WTC11 (cell line): ENCODE data around the gene RPH3AL. TPM values are rescaled to one million over a fixed set of nuclear protein-coding genes. Genes with fewer than 3 reads are reported as not detected.

Experiments
- ATAC-seq: fragments of 200-7000 bp; cut with Tn5 transposase; 2 replicates; pipeline ENCODE4 v1.10.0; 2021; ENCODE audit warnings: mild to moderate bottlenecking, moderate library complexity
- CTCF ChIA-PET: fragments of 300-600 bp; sonication (Branson Sonifier 250); formaldehyde crosslinking; loops from one replicate; lab custom pipeline; 2021; ENCODE audit warnings: antibody characterized with exemption; lab: Charles Lee
- POLR2A ChIA-PET: fragments of 350-600 bp; sonication (Branson Sonifier 250); formaldehyde crosslinking; loops from one replicate; lab custom pipeline; 2021; ENCODE audit warnings: antibody characterized with exemption; lab: Charles Lee
- DNase-seq: peaks from one replicate; pipeline ENCODE4 v3.0.0; 2021; ENCODE audit warnings: low spot score
- H3K27ac Mint-ChIP-seq: 2 replicates; pipeline ENCODE4 v1.8.0; 2021; ENCODE audit warnings: mixed read lengths
- H3K27me3 Mint-ChIP-seq: 2 replicates; pipeline ENCODE4 v1.8.0; 2021; ENCODE audit warnings: low read depth, mild to moderate bottlenecking, moderate library complexity, mixed read lengths
- H3K36me3 Mint-ChIP-seq: 2 replicates; pipeline ENCODE4 v1.8.0; 2021; ENCODE audit warnings: mixed read lengths
- H3K4me1 Mint-ChIP-seq: 2 replicates; pipeline ENCODE4 v1.8.0; 2022; ENCODE audit warnings: mixed read lengths
- H3K4me3 Mint-ChIP-seq: 2 replicates; pipeline ENCODE4 v1.8.0; 2021; ENCODE audit warnings: mild to moderate bottlenecking, moderate library complexity, mixed read lengths
- H3K9me3 Mint-ChIP-seq: 2 replicates; pipeline ENCODE4 v1.8.0; 2021; ENCODE audit warnings: mixed read lengths
- CBFB ChIP-seq: sonication (generic); formaldehyde crosslinking; IDR thresholded peaks from 2 replicates; pipeline ENCODE4 v1.8.1; 2022; ENCODE audit warnings: mild to moderate bottlenecking, low read depth, missing genetic modification reagents
- CREB1 ChIP-seq: sonication (generic); formaldehyde crosslinking; IDR thresholded peaks from 2 replicates; pipeline ENCODE4 v1.8.0; 2023; ENCODE audit warnings: mild to moderate bottlenecking, missing genetic modification reagents
- EMX1 ChIP-seq: fragments of 250-450 bp; sonication (Bioruptor Pico); IDR thresholded peaks from 2 replicates; pipeline ENCODE4 v1.8.0; 2021; ENCODE audit warnings: mild to moderate bottlenecking
- MYBL2 ChIP-seq: sonication (generic); formaldehyde crosslinking; IDR thresholded peaks from 2 replicates; pipeline ENCODE4 v1.8.1; 2023; ENCODE audit warnings: mild to moderate bottlenecking, moderate library complexity, missing genetic modification reagents
- NR2C2 ChIP-seq: sonication (generic); formaldehyde crosslinking; IDR thresholded peaks from 2 replicates; pipeline ENCODE4 v1.8.0; 2022; ENCODE audit warnings: mild to moderate bottlenecking, missing genetic modification reagents
- RELA ChIP-seq: sonication (generic); formaldehyde crosslinking; IDR thresholded peaks from 2 replicates; pipeline ENCODE4 v1.8.1; 2022; ENCODE audit warnings: missing genetic modification reagents, mild to moderate bottlenecking, borderline replicate concordance
- TP53 ChIP-seq: sonication (generic); formaldehyde crosslinking; IDR thresholded peaks from 2 replicates; pipeline ENCODE4 v1.8.1; 2023; ENCODE audit warnings: mild to moderate bottlenecking, missing genetic modification reagents
- ZNF138 ChIP-seq: sonication (generic); formaldehyde crosslinking; conservative IDR thresholded peaks from 2 replicates; pipeline ENCODE4 v1.8.1; 2022; ENCODE audit warnings: mild to moderate bottlenecking, moderate library complexity, missing genetic modification reagents
- ZNF423 ChIP-seq: fragments of 250-450 bp; sonication (Bioruptor Pico); IDR thresholded peaks from 2 replicates; pipeline ENCODE4 v2.1.2; 2022; ENCODE audit warnings: mild to moderate bottlenecking, moderate library complexity
- total RNA-seq: library from RNA; stranded (reverse); gene quantifications from 3 replicates; pipeline ENCODE4 v1.2.3, GENCODE V29; 2021
- TF ChIP-seq, protein P1 (sequence below): fragments of 250-450 bp; sonication (Bioruptor Pico); IDR thresholded peaks from 2 replicates; pipeline ENCODE4 v1.9.0; 2021; ENCODE audit warnings: mild to moderate bottlenecking, borderline replicate concordance
- TF ChIP-seq, protein P2 (sequence below): sonication (generic); formaldehyde crosslinking; IDR thresholded peaks from 2 replicates; pipeline ENCODE4 v1.8.1; 2023; ENCODE audit warnings: mild to moderate bottlenecking, missing genetic modification reagents, borderline replicate concordance
- TF ChIP-seq, protein P3 (sequence below): sonication (generic); formaldehyde crosslinking; IDR thresholded peaks from 2 replicates; pipeline ENCODE4 v1.8.0; 2022; ENCODE audit warnings: missing genetic modification reagents
- TF ChIP-seq, protein P4 (sequence below): sonication (generic); formaldehyde crosslinking; IDR thresholded peaks from 2 replicates; pipeline ENCODE4 v1.8.1; 2022; ENCODE audit warnings: low read depth, mild to moderate bottlenecking, moderate library complexity, missing genetic modification reagents, borderline replicate concordance
- TF ChIP-seq, protein P5 (sequence below): sonication (generic); formaldehyde crosslinking; conservative IDR thresholded peaks from 2 replicates; pipeline ENCODE4 v1.8.1; 2022; ENCODE audit warnings: mild to moderate bottlenecking, missing genetic modification reagents
- TF ChIP-seq, protein P6 (sequence below): fragments of 250-450 bp; sonication (Bioruptor Pico); conservative IDR thresholded peaks from 2 replicates; pipeline ENCODE4 v1.9.0; 2021; ENCODE audit warnings: mild to moderate bottlenecking
- TF ChIP-seq, protein P7 (sequence below): sonication (generic); formaldehyde crosslinking; IDR thresholded peaks from 2 replicates; pipeline ENCODE4 v1.8.1; 2022; ENCODE audit warnings: mild to moderate bottlenecking, moderate library complexity, missing genetic modification reagents
- TF ChIP-seq, protein P8 (sequence below): sonication (generic); formaldehyde crosslinking; IDR thresholded peaks from 2 replicates; pipeline ENCODE4 v1.8.1; 2022; ENCODE audit warnings: missing genetic modification reagents, borderline replicate concordance

The RPH3AL gene
- total RNA-seq, 1 experiment from 2014 or later, result 2.0 TPM

DNA sequence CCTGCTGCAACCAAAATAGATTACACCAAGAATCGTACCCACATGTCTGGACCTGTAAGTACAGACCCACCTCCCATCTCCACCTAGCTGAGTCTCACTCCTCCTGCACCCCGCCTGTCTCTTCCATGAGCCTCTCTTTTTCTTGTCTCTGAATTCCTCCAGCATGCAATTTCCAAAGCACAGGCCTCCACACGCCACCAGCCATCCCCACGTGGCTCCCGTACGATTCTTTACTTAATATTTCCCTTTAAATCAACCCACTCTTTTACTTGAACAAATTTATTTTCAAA lies 1.2 kb downstream of the RPH3AL start (continued):
- TF ChIP-seq, protein P1, sequence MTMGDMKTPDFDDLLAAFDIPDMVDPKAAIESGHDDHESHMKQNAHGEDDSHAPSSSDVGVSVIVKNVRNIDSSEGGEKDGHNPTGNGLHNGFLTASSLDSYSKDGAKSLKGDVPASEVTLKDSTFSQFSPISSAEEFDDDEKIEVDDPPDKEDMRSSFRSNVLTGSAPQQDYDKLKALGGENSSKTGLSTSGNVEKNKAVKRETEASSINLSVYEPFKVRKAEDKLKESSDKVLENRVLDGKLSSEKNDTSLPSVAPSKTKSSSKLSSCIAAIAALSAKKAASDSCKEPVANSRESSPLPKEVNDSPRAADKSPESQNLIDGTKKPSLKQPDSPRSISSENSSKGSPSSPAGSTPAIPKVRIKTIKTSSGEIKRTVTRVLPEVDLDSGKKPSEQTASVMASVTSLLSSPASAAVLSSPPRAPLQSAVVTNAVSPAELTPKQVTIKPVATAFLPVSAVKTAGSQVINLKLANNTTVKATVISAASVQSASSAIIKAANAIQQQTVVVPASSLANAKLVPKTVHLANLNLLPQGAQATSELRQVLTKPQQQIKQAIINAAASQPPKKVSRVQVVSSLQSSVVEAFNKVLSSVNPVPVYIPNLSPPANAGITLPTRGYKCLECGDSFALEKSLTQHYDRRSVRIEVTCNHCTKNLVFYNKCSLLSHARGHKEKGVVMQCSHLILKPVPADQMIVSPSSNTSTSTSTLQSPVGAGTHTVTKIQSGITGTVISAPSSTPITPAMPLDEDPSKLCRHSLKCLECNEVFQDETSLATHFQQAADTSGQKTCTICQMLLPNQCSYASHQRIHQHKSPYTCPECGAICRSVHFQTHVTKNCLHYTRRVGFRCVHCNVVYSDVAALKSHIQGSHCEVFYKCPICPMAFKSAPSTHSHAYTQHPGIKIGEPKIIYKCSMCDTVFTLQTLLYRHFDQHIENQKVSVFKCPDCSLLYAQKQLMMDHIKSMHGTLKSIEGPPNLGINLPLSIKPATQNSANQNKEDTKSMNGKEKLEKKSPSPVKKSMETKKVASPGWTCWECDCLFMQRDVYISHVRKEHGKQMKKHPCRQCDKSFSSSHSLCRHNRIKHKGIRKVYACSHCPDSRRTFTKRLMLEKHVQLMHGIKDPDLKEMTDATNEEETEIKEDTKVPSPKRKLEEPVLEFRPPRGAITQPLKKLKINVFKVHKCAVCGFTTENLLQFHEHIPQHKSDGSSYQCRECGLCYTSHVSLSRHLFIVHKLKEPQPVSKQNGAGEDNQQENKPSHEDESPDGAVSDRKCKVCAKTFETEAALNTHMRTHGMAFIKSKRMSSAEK, result no peak
- TF ChIP-seq ZNF423 (CRISPR knock-in tag) (no peak), TP53 (CRISPR knock-in tag) (no peak), NR2C2 (no peak), RELA (CRISPR knock-in tag) (no peak)
- TF ChIP-seq, protein P2, sequence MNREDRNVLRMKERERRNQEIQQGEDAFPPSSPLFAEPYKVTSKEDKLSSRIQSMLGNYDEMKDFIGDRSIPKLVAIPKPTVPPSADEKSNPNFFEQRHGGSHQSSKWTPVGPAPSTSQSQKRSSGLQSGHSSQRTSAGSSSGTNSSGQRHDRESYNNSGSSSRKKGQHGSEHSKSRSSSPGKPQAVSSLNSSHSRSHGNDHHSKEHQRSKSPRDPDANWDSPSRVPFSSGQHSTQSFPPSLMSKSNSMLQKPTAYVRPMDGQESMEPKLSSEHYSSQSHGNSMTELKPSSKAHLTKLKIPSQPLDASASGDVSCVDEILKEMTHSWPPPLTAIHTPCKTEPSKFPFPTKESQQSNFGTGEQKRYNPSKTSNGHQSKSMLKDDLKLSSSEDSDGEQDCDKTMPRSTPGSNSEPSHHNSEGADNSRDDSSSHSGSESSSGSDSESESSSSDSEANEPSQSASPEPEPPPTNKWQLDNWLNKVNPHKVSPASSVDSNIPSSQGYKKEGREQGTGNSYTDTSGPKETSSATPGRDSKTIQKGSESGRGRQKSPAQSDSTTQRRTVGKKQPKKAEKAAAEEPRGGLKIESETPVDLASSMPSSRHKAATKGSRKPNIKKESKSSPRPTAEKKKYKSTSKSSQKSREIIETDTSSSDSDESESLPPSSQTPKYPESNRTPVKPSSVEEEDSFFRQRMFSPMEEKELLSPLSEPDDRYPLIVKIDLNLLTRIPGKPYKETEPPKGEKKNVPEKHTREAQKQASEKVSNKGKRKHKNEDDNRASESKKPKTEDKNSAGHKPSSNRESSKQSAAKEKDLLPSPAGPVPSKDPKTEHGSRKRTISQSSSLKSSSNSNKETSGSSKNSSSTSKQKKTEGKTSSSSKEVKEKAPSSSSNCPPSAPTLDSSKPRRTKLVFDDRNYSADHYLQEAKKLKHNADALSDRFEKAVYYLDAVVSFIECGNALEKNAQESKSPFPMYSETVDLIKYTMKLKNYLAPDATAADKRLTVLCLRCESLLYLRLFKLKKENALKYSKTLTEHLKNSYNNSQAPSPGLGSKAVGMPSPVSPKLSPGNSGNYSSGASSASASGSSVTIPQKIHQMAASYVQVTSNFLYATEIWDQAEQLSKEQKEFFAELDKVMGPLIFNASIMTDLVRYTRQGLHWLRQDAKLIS (CRISPR knock-in tag), result no peak
- TF ChIP-seq, protein P3, sequence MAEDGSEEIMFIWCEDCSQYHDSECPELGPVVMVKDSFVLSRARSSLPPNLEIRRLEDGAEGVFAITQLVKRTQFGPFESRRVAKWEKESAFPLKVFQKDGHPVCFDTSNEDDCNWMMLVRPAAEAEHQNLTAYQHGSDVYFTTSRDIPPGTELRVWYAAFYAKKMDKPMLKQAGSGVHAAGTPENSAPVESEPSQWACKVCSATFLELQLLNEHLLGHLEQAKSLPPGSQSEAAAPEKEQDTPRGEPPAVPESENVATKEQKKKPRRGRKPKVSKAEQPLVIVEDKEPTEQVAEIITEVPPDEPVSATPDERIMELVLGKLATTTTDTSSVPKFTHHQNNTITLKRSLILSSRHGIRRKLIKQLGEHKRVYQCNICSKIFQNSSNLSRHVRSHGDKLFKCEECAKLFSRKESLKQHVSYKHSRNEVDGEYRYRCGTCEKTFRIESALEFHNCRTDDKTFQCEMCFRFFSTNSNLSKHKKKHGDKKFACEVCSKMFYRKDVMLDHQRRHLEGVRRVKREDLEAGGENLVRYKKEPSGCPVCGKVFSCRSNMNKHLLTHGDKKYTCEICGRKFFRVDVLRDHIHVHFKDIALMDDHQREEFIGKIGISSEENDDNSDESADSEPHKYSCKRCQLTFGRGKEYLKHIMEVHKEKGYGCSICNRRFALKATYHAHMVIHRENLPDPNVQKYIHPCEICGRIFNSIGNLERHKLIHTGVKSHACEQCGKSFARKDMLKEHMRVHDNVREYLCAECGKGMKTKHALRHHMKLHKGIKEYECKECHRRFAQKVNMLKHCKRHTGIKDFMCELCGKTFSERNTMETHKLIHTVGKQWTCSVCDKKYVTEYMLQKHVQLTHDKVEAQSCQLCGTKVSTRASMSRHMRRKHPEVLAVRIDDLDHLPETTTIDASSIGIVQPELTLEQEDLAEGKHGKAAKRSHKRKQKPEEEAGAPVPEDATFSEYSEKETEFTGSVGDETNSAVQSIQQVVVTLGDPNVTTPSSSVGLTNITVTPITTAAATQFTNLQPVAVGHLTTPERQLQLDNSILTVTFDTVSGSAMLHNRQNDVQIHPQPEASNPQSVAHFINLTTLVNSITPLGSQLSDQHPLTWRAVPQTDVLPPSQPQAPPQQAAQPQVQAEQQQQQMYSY, result no peak
- TF ChIP-seq, protein P4, sequence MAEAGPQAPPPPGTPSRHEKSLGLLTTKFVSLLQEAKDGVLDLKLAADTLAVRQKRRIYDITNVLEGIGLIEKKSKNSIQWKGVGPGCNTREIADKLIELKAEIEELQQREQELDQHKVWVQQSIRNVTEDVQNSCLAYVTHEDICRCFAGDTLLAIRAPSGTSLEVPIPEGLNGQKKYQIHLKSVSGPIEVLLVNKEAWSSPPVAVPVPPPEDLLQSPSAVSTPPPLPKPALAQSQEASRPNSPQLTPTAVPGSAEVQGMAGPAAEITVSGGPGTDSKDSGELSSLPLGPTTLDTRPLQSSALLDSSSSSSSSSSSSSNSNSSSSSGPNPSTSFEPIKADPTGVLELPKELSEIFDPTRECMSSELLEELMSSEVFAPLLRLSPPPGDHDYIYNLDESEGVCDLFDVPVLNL (CRISPR knock-in tag), result no peak

DNA sequence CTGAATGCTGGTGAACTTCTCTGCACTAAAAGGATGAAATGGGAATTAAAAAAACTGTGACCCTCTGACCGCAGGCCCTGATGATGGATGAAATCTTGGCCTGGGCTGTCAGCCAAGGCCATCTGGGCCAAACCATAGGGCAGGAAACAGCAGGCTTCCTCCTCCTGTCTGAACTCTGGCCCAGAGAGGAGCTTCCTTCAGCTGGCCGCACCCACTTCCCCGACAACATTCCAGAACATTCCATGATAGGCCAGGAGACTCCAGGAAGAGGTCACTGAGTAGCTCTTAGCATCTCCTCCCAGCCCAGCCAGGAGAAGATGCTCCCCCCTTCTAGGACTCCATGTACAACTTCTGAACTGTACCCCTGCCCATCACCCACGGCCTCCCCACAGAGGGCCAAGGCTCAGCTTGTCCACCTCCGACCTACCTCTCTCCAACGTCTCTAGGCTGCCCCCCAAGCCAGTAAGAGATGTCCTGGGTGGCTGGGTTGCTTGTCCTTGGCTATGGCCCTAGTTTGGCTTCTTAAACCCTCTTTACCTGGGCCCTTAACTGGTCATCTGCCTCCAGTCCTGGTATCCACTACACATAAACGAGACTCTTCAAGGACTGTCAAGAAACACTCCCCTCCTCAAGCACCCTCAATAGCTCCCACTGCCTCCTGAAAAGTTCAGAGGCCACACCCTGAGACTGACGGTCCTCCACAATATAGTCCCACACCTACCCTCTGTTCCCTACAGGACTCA lies 1.7 kb downstream of the RPH3AL start:
- DNase-seq, result no peak
- CTCF ChIA-PET, result interaction anchor here (0.6 to 1.4 kb wide), 2 partner anchors 349 to 363 kb away, joined by 3 to 4 read pairs; no protein-coding TSS in a partner anchor
- Mint-ChIP-seq H3K36me3 (peaks cover 7% of the 10 kb centered on the region), H3K4me3 (no peak overlapping the region), H3K9me3 (peaks cover 8% of the 10 kb centered on the region), H3K4me1 (peaks cover 17% of the 10 kb centered on the region), H3K27me3 (no peaks in the 10 kb centered on the region), H3K27ac (peak overlapping the region; percentile 11; the same call in 1 of the 2 replicates)
- POLR2A ChIA-PET, result no interaction called here
- peak; percentile 36 for ATAC-seq
- TF ChIP-seq CBFB (CRISPR knock-in tag) (no peak), ZNF138 (no peak), EMX1 (CRISPR knock-in tag) (no peak), MYBL2 (CRISPR knock-in tag) (no peak), CREB1 (CRISPR knock-in tag) (no peak)
- TF ChIP-seq, protein P5, sequence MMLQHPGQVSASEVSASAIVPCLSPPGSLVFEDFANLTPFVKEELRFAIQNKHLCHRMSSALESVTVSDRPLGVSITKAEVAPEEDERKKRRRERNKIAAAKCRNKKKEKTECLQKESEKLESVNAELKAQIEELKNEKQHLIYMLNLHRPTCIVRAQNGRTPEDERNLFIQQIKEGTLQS, result no peak
- TF ChIP-seq, protein P6, sequence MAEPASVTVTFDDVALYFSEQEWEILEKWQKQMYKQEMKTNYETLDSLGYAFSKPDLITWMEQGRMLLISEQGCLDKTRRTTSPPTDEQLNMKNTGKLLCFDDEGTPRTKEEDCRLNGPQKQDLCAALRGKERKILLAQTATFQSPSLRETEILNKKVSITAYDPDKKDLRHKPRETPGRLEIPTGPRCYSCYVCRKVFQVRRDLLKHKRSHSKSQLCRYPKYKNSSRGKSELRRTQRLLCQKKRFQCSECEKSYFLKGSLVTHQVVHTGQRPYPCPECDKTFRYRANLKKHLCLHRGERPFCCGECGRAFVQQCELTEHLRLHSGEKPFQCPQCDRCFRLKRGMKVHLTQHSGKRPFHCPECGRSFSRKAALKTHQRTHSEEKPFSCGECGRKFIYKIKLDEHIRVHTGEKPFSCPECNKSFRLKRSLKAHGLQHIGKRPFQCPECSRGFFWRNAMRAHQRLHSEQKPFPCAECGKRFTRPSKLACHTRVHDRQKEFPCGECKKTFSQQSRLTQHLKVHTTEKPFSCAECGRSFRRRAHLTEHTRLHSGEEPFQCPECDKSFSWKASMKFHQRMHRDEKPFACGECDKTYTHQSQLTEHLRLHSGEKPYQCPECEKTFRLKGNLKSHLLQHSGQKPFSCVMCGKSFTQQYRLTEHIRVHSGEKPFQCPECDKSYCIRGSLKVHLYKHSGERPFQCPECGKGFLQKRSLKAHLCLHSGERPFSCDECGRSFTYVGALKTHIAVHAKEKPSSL, result no peak
- TF ChIP-seq, protein P7, sequence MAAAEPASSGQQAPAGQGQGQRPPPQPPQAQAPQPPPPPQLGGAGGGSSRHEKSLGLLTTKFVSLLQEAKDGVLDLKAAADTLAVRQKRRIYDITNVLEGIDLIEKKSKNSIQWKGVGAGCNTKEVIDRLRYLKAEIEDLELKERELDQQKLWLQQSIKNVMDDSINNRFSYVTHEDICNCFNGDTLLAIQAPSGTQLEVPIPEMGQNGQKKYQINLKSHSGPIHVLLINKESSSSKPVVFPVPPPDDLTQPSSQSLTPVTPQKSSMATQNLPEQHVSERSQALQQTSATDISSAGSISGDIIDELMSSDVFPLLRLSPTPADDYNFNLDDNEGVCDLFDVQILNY (CRISPR knock-in tag), result no peak
- TF ChIP-seq, protein P8, sequence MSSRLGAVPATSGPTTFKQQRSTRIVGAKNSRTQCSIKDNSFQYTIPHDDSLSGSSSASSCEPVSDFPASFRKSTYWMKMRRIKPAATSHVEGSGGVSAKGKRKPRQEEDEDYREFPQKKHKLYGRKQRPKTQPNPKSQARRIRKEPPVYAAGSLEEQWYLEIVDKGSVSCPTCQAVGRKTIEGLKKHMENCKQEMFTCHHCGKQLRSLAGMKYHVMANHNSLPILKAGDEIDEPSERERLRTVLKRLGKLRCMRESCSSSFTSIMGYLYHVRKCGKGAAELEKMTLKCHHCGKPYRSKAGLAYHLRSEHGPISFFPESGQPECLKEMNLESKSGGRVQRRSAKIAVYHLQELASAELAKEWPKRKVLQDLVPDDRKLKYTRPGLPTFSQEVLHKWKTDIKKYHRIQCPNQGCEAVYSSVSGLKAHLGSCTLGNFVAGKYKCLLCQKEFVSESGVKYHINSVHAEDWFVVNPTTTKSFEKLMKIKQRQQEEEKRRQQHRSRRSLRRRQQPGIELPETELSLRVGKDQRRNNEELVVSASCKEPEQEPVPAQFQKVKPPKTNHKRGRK, result no peak
